ENCODE results near the gene MAPK12.

DNA sequence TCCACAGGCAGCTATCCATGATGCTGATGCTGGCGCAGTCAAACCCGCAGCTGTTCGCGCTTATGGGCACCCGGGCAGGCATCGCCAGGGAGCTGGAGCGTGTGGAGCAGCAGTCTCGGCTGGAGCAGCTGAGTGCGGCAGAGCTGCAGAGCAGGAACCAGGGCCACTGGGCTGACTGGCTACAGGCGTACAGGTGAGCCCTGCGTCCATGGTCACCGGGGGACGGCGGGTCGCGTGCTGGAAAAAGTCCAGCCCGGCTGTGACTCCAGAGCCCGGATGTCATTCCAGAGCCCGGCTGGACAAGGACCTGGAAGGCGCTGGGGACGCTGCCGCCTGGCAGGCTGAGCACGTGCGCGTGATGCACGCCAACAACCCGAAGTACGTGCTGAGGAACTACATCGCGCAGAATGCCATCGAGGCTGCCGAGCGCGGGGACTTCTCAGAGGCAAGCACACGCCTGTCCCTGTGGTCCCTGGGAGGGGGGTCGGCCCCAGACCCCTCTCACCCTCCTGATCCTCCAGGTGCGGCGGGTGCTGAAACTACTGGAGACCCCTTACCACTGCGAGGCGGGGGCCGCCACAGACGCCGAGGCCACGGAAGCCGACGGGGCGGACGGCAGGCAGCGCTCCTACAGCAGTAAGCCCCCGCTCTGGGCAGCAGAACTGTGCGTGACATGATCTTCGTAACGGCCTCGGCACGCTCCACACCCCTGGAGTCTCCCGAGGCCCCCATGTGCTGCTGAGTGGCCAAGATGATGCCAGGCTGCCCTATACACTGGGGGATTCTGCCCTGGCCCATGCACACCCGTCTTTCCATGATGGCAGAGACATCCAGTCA, 44.6 kb downstream of the MAPK12 start:
- TF ChIP-seq, protein P1, sequence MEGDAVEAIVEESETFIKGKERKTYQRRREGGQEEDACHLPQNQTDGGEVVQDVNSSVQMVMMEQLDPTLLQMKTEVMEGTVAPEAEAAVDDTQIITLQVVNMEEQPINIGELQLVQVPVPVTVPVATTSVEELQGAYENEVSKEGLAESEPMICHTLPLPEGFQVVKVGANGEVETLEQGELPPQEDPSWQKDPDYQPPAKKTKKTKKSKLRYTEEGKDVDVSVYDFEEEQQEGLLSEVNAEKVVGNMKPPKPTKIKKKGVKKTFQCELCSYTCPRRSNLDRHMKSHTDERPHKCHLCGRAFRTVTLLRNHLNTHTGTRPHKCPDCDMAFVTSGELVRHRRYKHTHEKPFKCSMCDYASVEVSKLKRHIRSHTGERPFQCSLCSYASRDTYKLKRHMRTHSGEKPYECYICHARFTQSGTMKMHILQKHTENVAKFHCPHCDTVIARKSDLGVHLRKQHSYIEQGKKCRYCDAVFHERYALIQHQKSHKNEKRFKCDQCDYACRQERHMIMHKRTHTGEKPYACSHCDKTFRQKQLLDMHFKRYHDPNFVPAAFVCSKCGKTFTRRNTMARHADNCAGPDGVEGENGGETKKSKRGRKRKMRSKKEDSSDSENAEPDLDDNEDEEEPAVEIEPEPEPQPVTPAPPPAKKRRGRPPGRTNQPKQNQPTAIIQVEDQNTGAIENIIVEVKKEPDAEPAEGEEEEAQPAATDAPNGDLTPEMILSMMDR (conservative IDR thresholded peaks at IDR 0.05): no peak
- no peak for TF ChIP-seq ZFX (IDR thresholded peaks at IDR 0.05)
